Activated T-helper 9 cell treated with anti-CD3 and anti-CD28 coated beads, Interleukin-2, amount 50 U/mL, for 16 hours (primary cell): Measurements from ENCODE around the gene SPATA46.

Experiments used
- DNase-seq: peaks from one replicate; pipeline ENCODE4 v3.0.0-alpha.2; 2020; ENCODE audit warnings: low read depth

The SPATA46 gene

GRCh38 chr1:162390396-162391185 lies 13.9 kb upstream of the SPATA46 start:
- DNase-seq: no peak

DNA sequence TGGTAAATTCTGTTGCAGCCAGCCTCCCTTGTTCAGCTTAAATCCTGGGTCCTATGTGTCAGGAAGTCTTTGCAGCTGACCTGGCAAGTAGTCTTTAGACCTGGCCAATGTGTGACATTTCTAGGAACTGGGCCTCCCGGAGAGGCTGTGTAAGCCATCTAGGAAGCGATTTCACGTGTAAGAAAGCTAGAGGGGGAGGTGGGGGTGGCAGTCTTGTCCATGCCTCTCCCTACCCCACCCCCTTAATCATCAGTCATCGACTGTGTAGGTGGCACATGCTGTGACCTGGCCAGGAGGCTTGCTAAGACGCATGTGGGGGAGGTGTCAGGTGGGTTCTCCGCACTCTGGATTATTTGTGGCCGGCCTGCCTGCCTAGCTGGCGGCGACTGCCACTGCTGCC lies 13.3 kb upstream of the SPATA46 start:
- DNase-seq: no peak

DNA sequence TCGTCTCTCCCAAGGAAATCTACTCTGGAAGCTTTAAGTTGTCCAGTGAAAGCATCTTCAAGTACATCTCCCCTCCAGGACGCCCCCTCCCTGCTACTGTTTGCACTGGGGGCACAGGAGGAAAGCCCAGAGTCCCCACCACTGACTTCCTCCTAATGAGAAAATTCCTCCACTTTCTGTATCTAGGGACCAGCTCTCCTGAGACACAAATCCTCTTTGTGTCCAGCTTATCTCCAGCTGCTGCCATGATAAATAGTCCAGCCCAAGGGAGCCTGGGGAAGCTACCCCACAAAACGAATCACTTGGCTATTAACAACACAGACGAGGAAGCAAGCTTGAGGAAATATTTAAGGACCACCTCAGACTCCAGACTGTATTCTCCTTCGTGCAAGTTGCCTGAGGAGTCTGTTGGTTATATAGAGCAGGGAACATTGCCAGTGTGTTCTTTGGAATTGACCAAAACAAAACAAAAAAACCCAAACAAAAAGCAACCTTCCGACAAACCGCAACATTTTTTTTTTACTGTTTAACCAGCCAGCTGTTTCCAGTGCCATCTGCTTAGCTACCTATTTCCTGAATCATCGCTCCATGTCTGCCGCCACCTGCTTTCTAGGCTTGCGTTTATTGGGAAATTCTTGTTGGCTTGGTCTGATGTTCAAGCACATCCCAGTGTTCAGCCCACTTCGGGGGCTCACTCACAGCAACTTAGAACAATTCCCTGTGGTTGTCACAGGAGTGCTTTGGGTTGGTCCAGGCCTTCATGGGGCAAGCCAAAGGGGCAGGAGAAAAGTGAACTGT lies 12.6 kb upstream of the SPATA46 start:
- no peak for DNase-seq

- DNase-seq: no peak
Measured at GRCh38 chr1:162388615-162389014, 12.0 kb upstream of the SPATA46 start.

GRCh38 chr1:162388083-162388594 lies 11.5 kb upstream of the SPATA46 start:
- no peak for DNase-seq

- no peak for DNase-seq
Measured at GRCh38 chr1:162387226-162388082, 10.8 kb upstream of the SPATA46 start.

- no peak for DNase-seq
Measured at GRCh38 chr1:162386292-162387225, 9.9 kb upstream of the SPATA46 start.

GRCh38 chr1:162385702-162386101 lies 9.0 kb upstream of the SPATA46 start:
- DNase-seq: no peak

DNA sequence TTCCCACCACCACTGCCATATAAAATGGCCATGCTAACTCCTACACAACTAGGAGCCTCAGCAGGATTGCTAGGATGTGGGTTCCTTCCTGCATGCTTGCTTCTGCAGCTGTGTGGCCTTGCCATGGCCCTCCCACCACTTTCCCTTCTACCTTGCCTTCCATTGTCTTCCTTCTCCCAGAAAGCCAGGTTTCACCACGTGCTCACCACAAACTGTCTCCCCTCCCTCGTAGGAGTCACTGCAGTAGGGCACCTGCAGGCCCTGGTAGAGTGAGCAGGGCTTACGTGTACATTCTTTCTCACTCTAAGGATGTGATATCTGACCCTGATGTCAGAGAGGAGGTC lies 8.6 kb upstream of the SPATA46 start:
- no peak for DNase-seq

GRCh38 chr1:162384601-162385279 lies 8.1 kb upstream of the SPATA46 start:
- no peak for DNase-seq

GRCh38 chr1:162384116-162384515 lies 7.5 kb upstream of the SPATA46 start:
- DNase-seq: no peak

DNA sequence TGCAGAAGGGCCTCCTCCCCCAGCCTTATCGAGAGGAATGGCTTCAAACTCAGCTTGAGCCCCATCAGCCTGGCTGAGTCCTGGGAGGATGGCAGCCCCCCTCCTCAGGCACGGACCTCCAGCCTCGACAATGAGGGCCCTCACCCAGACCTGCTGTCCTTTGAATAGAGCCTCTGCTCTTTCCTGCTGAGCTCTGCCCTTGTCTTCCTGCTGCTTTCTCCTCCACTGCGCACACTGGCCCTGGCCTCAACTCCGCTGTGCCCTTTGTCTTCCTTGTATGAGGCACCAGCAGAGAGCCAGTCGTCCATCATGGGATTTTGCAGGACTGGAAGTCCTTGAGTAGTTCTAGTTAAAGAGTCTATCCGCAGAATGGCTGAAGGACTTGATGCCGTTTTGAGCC lies 6.9 kb upstream of the SPATA46 start:
- no peak for DNase-seq

DNA sequence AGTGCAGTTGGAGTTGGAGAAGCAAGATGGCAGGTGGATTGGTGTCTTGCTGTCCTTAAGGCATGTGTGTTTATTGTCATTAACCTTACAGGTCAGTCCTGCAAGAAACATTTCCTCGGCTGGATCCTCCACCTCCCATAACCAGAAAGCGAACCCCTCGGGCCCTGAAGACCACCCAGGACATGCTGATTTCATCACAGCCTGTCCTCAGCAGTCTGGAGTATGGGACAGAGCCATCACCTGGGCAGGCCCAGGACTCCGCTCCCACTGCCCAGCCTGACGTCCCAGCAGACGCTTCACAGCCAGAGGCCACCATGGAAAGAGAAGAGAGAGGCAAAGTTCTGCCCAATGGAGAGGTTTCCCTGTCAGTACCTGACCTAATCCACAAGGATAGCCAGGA lies 6.4 kb upstream of the SPATA46 start:
- DNase-seq: no peak

DNA sequence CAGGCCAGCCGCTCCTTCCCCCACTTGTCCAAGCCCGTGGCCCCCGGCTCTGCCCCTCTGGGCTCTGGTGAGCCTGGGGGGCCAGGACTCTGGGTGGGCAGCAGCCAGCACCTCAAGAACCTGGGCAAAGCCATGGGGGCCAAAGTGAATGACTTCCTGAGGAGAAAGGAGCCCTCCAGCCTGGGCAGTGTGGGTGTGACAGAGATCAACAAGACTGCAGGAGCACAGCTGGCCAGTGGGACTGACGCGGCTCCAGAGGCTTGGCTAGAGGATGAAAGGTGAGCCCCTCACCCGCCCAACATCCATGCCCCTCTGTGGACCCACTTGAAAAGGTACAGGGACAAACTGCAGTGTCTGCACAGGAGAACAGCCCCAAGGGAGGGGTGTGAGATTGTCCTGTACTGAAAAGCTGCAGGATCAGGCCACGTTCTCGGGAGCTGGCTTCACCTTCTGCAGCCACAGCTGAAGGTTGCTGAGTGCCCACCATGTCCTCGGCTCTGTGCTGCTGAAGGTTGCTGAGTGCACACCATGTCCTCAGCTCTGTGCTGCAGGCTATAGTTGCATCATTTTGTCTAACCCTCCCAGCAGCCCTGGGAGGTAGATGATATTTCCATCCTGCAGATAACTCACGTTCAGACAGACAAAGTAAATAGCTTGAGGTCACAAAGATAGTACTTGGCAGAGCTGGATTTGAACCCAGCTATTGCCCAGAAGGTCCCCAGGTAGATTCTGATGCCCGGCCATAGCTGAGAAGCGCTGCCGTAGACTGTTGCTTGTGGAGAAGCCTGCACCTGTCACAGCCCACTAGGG lies 5.5 kb upstream of the SPATA46 start:
- no peak for DNase-seq

- DNase-seq: no peak
Measured at GRCh38 chr1:162381383-162381782, 4.7 kb upstream of the SPATA46 start, which contains the start of gene C1orf226. TSS of gene C1orf226 (plus strand) at chr1:162381728. CDS start at chr1:162381902, 174 bp downstream.

DNA sequence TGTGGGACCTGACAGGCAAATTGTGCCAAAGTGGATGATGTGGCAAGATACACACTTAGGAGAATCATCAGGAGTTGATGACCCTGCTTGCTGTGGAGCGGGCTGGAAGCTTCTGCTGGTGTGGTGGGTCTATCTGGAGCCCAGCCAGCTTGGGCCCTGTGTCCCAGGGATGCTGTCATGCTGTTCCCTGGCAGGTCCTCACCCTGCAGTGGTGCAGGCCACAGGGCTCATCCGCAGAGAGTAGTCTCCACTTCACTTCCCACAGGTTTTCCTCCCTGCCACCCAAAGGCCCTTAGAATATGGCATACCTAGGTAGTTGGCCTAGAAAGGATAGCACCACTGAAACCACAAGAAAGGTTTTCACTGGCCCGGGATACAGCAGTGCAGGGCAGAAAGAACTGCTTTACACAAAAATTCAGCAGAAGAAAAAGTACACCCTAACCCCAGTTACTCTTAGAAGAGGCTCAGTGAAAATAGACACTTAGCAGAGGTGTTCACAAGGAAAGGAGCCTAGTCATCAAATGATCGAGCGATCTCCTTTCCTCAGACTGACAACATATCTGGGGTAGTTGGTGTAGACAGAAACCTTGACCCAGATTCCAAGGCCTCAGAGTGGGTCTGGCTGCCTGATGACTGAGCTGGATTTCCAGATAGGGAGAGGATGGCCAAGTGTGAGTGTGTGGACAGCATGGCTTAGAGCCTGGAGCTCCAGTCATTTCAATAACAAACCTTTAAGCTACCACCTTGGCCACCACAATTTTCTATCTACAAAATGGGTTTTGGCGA lies 3.6 kb upstream of the SPATA46 start:
- no peak for DNase-seq

DNA sequence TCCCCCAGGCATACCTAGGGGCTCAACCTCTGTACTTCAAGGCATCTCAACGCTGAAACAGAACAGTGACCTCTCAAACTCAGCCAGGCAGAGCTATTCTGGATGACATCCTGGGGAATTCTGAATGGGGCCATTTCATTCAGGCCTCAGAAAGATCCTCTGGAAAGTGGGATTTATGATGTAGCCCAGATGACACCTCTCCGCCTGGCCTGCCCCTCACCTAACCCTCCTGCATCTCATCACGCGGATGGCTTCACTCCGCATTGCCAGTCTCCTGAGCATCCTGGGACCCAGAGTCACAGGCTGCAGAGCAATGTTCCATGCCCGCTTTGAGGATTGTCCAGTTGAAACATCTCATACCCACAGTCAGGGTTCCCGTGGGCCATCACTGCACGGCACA lies 1.2 kb downstream of the SPATA46 start:
- no peak for DNase-seq

DNA sequence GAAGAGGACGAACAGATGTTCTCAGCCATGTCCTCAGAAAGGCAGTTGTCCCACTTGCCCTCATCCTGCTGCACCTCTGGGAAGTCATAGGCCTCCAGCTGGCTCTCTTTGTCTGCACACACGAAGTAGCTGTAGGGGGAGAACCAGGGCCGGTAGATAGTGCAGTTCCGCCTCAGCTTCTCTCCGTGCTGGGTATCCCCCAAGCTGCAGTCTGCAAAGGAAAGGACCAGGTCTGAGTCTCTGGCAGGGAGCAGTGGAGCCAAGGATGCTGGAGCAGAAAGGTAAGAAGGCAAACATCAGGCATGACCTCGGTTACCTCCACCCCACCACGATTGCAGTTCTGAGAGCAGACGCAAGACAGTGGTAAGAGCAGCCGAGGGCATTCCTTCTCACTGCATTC lies 2.2 kb downstream of the SPATA46 start:
- no peak for DNase-seq
